B cell (primary cell): ENCODE data around the gene PRKACG. TPM values are rescaled to one million over a fixed set of nuclear protein-coding genes. Genes with fewer than 3 reads are reported as not detected.

ENCODE experiments used
- ATAC-seq: fragments of 200-7000 bp; cut with Tn5 transposase; one replicate; pipeline ENCODE4 v1.10.0; 2021; ENCODE audit warnings: low read depth, mild to moderate bottlenecking, moderate number of reproducible peaks, moderate library complexity
- CTCF ChIA-PET: fragments of 350-600 bp; sonication (Branson Sonifier 250); formaldehyde crosslinking; loops from one replicate; lab custom pipeline; 2021; ENCODE audit warnings: antibody characterized with exemption, inconsistent platforms; lab: Charles Lee
- POLR2A ChIA-PET: fragments of 350-600 bp; sonication (Branson Sonifier 250); formaldehyde crosslinking; loops from one replicate; lab custom pipeline; 2021; ENCODE audit warnings: antibody characterized with exemption; lab: Charles Lee
- DNase-seq: peaks from one replicate; pipeline ENCODE4 v3.0.0; 2013
- H2AFZ ChIP-seq: 2 replicates; pipeline ENCODE4 v1.6.1; 2012; ENCODE audit warnings: mild to moderate bottlenecking, low read depth, low read length; ENCODE audit not compliant: insufficient read depth, poor library complexity, severe bottlenecking
- H3K27ac ChIP-seq, 2 donors: 1 replicate in 1 of 2; 2 replicates in 1 of 2; pipeline ENCODE4 v1.5.1; 2012 to 2013; ENCODE audit warnings: low read length in 2 of 2, mild to moderate bottlenecking in 2 of 2, moderate library complexity in 1 of 2
- H3K27me3 ChIP-seq, 4 experiments: fragments of 200-600 bp in 1 of 4; sonication (generic) in 1 of 4; replicated peaks in 1 of 4; 1 replicate in 2 of 4; 2 replicates in 2 of 4; pipeline versions ENCODE4 v1.6.1 to v1.7.0; 2013 to 2016; ENCODE audit warnings: low read length in 3 of 4, mild to moderate bottlenecking in 2 of 4, mixed read lengths in 1 of 4, moderate library complexity in 1 of 4; ENCODE audit not compliant: insufficient read depth in 4 of 4, control insufficient read depth in 3 of 4; ENCODE audit errors: control extremely low read depth in 1 of 4
- H3K36me3 ChIP-seq, 2 experiments: replicated peaks in 1 of 2; 1 replicate in 1 of 2; 2 replicates in 1 of 2; pipeline versions ENCODE4 v1.6.1 to v1.7.1; 2013; ENCODE audit warnings: low read length in 1 of 2; ENCODE audit not compliant: insufficient read depth in 2 of 2, control insufficient read depth in 1 of 2; ENCODE audit errors: control extremely low read depth in 1 of 2, extremely low read depth in 1 of 2
- H3K4me1 ChIP-seq, 2 donors: fragments of 200-600 bp in 1 of 2; sonication (generic) in 1 of 2; 1 replicate in 1 of 2; 2 replicates in 1 of 2; pipeline versions ENCODE4 v1.5.1 to v1.6.1; 2013 to 2017; ENCODE audit warnings: low read length in 2 of 2; ENCODE audit not compliant: control insufficient read depth in 2 of 2, insufficient read depth in 2 of 2
- H3K4me2 ChIP-seq: replicated peaks from 2 replicates; pipeline ENCODE3; 2012; ENCODE audit warnings: mild to moderate bottlenecking, low read depth, low read length; ENCODE audit not compliant: poor library complexity, severe bottlenecking
- H3K4me3 ChIP-seq, 5 experiments: fragments of 200-600 bp in 1 of 5; sonication (generic) in 1 of 5; 1 replicate in 3 of 5; 2 replicates in 2 of 5; pipeline versions ENCODE4 v1.5.1 to v1.7.0; 2011 to 2016; ENCODE audit warnings: low read length in 4 of 5, mild to moderate bottlenecking in 4 of 5, low read depth in 2 of 5, control low read depth in 1 of 5, moderate library complexity in 1 of 5; ENCODE audit not compliant: insufficient read depth in 1 of 5; ENCODE audit errors: control extremely low read depth in 1 of 5, extremely low read depth in 1 of 5
- H3K79me2 ChIP-seq: fragments of 200-600 bp; sonication (generic); one replicate; pipeline ENCODE4 v1.6.0; 2016; ENCODE audit warnings: low read length; ENCODE audit not compliant: control insufficient read depth, insufficient read depth
- H3K9ac ChIP-seq: fragments of 200-600 bp; sonication (generic); 2 replicates; pipeline ENCODE4 v1.6.1; 2017; ENCODE audit warnings: mild to moderate bottlenecking, low read length, moderate library complexity
- H3K9me3 ChIP-seq, 3 donors: one replicate each; pipeline versions ENCODE4 v1.6.1 to v1.7.1; 2013; ENCODE audit warnings: low read length in 2 of 3; ENCODE audit not compliant: control insufficient read depth in 2 of 3, insufficient read depth in 1 of 3; ENCODE audit errors: control extremely low read depth in 1 of 3
- H4K20me1 ChIP-seq: 2 replicates; pipeline ENCODE4 v1.6.0; 2012; ENCODE audit warnings: mild to moderate bottlenecking, low read length; ENCODE audit not compliant: insufficient read depth, control insufficient read depth, poor library complexity, severe bottlenecking
- H3K27ac Mint-ChIP-seq: one replicate; pipeline ENCODE4 v1.8.0; 2021; ENCODE audit warnings: mixed read lengths
- H3K27me3 Mint-ChIP-seq: one replicate; pipeline ENCODE4 v1.8.0; 2021; ENCODE audit warnings: mixed read lengths
- H3K4me1 Mint-ChIP-seq: one replicate; pipeline ENCODE4 v1.8.0; 2021; ENCODE audit warnings: mixed read lengths
- H3K4me3 Mint-ChIP-seq: one replicate; pipeline ENCODE4 v1.8.0; 2021; ENCODE audit warnings: mixed read lengths
- H3K9me3 Mint-ChIP-seq: one replicate; pipeline ENCODE4 v1.8.0; 2022; ENCODE audit warnings: mixed read lengths; ENCODE audit not compliant: insufficient read depth
- EZH2 ChIP-seq: IDR thresholded peaks from 2 replicates; pipeline ENCODE4 v1.6.1; 2012; ENCODE audit warnings: borderline replicate concordance, low read depth, mild to moderate bottlenecking, moderate library complexity, low read length; ENCODE audit not compliant: insufficient read depth, poor library complexity, severe bottlenecking
- WGBS: methylation state at CpG from one replicate; pipeline ENCODE4 v1.1.5; 2013; ENCODE audit warnings: missing lambda C conversion rate; ENCODE audit not compliant: insufficient coverage; 5-methylcytosine and 5-hydroxymethylcytosine counted together
- intact Hi-C: fragments of 100-400 bp; cut with micrococcal nuclease; formaldehyde crosslinking; loops from one replicate; pipeline ENCODE4 v1.10.0; 2022
- polyA plus RNA-seq: library from polyadenylated mRNA; depleted of rRNA; stranded (reverse); fragments of >200 nt; gene quantifications from 2 replicates; pipeline ENCODE4 v1.2.3, GENCODE V29; 2012
- total RNA-seq, 2 donors: library from RNA; stranded (reverse); fragments of 120-200 nt in 1 of 2; gene quantifications; 1 replicate in 1 of 2; 2 replicates in 1 of 2; pipeline versions ENCODE4 v1.2.3 to v1.2.4, GENCODE V29; 2013 to 2022
- TF ChIP-seq, protein P1 (sequence below): fragments of 200-600 bp; IDR thresholded peaks from one replicate; pipeline ENCODE4 v1.8.0; 2022; ENCODE audit warnings: antibody characterized with exemption, mild to moderate bottlenecking

The PRKACG gene
- total and polyA plus RNA-seq, 2 donors (not counting 1 experiment from before 2014, with no cell fraction given) = not detected

DNA sequence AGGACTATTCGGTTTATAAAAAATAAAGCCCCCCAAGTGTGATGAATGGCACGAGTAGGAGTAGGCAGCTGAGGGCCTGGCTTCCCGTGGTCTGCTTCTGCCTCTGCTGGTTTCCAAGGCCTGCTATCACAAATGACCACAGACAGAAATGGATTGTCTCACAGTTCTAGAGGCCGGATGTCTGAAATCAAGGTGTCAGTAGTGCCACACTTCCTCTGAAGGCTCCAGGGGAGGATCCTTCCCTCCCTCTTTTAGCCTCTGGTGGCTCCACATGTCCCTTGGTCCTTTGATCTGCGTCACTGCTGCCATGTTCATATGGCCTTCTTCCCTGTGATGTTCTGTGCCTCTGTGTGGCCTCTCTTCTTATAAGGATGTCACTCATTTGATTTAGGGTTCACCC lies 15.1 kb downstream of the PRKACG start:
- Mint-ChIP-seq H3K4me3 (no peak overlapping the region), H3K9me3 (no peaks in the 10 kb centered on the region), H3K27me3 (no peaks in the 10 kb centered on the region), H3K4me1 (peaks cover 21% of the 10 kb centered on the region), H3K27ac (no peak overlapping the region)
- Histone ChIP-seq H3K9ac (no peak overlapping the region), H3K36me3 (peaks cover 0 to 4% of the 10 kb centered on the region in 2 experiments), H3K4me2 (no peak overlapping the region), H3K27ac (no peak overlapping the region), H3K27me3 (no peaks in the 10 kb centered on the region), H3K79me2 (no peaks in the 10 kb centered on the region), H3K4me1 (peaks cover 0 to 7% of the 10 kb centered on the region in 2 donors), H2AFZ (no peak overlapping the region), H3K9me3 (no peaks in the 10 kb centered on the region), H4K20me1 (peaks cover 4% of the 10 kb centered on the region), H3K4me3 (no peak overlapping the region)
- TF ChIP-seq, protein P1, sequence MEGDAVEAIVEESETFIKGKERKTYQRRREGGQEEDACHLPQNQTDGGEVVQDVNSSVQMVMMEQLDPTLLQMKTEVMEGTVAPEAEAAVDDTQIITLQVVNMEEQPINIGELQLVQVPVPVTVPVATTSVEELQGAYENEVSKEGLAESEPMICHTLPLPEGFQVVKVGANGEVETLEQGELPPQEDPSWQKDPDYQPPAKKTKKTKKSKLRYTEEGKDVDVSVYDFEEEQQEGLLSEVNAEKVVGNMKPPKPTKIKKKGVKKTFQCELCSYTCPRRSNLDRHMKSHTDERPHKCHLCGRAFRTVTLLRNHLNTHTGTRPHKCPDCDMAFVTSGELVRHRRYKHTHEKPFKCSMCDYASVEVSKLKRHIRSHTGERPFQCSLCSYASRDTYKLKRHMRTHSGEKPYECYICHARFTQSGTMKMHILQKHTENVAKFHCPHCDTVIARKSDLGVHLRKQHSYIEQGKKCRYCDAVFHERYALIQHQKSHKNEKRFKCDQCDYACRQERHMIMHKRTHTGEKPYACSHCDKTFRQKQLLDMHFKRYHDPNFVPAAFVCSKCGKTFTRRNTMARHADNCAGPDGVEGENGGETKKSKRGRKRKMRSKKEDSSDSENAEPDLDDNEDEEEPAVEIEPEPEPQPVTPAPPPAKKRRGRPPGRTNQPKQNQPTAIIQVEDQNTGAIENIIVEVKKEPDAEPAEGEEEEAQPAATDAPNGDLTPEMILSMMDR = no peak
- no peak for TF ChIP-seq EZH2
- intact Hi-C loops = loop anchor here (1.0 to 10.0 kb wide), 4 partner anchors 292 to 494 kb away; partner anchors contain the start of gene PIP5K1B
- 70% methylated on average over 4 of the region's 5 CpGs for WGBS
- POLR2A ChIA-PET = no interaction called here
- CTCF ChIA-PET = interaction anchor here (0.7 to 4.7 kb wide), 23 partner anchors 22 to 491 kb away, joined by 3 to 26 read pairs (median 4); no protein-coding TSS in a partner anchor
- DNase-seq (no peak), ATAC-seq (no peak)

DNA sequence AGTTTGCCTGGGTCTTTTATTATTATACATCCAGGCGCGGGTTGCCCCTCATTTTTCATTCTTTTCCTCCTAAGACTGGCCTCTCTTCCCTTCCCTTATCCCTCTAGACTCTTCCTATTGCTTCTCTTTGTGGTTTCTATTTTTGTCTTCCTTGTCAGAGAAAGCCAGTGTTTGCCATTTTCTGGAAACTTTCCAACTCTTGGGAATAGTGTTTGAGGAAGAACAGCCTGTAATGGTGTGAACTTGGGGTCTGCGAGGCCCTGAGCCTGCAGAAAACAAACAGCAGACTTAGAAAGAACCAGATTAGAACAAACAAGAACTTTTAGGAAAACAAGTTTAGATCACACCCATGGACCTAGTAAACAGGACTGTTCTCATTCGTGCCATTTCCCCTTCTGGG lies 15.5 kb downstream of the PRKACG start:
- Histone ChIP-seq H3K4me3 (no peak overlapping the region), H4K20me1 (peaks cover 4% of the 10 kb centered on the region), H3K27ac (no peak overlapping the region), H3K4me2 (no peak overlapping the region), H3K4me1 (peaks cover 0 to 7% of the 10 kb centered on the region in 2 donors), H3K36me3 (peaks cover 1 to 2% of the 10 kb centered on the region in 2 experiments), H3K9ac (no peak overlapping the region), H3K27me3 (no peaks in the 10 kb centered on the region), H3K79me2 (no peaks in the 10 kb centered on the region), H2AFZ (no peak overlapping the region), H3K9me3 (no peaks in the 10 kb centered on the region)
- ChIA-PET POLR2A (no interaction called here), CTCF (interaction anchor here (1.0 to 4.7 kb wide), 8 partner anchors 51 to 430 kb away, joined by 3 to 26 read pairs (median 4); no protein-coding TSS in a partner anchor)
- intact Hi-C loops = loop anchor here (5.0 to 10.0 kb wide), 2 partner anchors 291 to 494 kb away; partner anchors contain the start of gene PIP5K1B
- no peak overlapping the region for H3K27ac Mint-ChIP-seq
- H3K27me3 Mint-ChIP-seq = no peaks in the 10 kb centered on the region
- H3K4me1 Mint-ChIP-seq = peaks cover 21% of the 10 kb centered on the region
- no peaks in the 10 kb centered on the region for H3K9me3 Mint-ChIP-seq
- WGBS = 17% methylated on average over 1 of the region's 4 CpGs
- TF ChIP-seq, protein P1 = no peak
- no peak for TF ChIP-seq EZH2
- no peak overlapping the region for H3K4me3 Mint-ChIP-seq
- DNase-seq = no peak
- ATAC-seq = no peak
